GM21825 (cell line): ENCODE measurements around the gene MAGI1.
"Not testable (repeated sequence)": the region's sequence is repeated elsewhere in the genome, so short reads cannot be mapped to it uniquely, and the experiment has no call there.

Experiments
- ATAC-seq: cut with Tn5 transposase; IDR thresholded peaks from one replicate; pipeline ENCODE4 v1.9.1; 2021; ENCODE audit warnings: mild to moderate bottlenecking, moderate library complexity; ENCODE audit not compliant: unreplicated experiment

The MAGI1 gene

GRCh38 chr3:65557899-65558564 lies 480.7 kb downstream of the MAGI1 start:
- ATAC-seq, result no peak

- no peak for ATAC-seq
Observed at GRCh38 chr3:65556934-65557577, 481.7 kb downstream of the MAGI1 start.

GRCh38 chr3:65552434-65552833 lies 486.3 kb downstream of the MAGI1 start:
- ATAC-seq, result no peak

- no peak for ATAC-seq
Observed at GRCh38 chr3:65551945-65552344, 486.8 kb downstream of the MAGI1 start.

- no peak for ATAC-seq
Observed at GRCh38 chr3:65550137-65550536, 488.6 kb downstream of the MAGI1 start.

- no peak for ATAC-seq
Observed at GRCh38 chr3:65549626-65549959, 489.1 kb downstream of the MAGI1 start.

- ATAC-seq, result no peak
Observed at GRCh38 chr3:65548848-65549625, 489.7 kb downstream of the MAGI1 start.

- ATAC-seq, result no peak
Observed at GRCh38 chr3:65545429-65545828, 493.3 kb downstream of the MAGI1 start.

GRCh38 chr3:65543391-65543790 lies 495.3 kb downstream of the MAGI1 start:
- ATAC-seq, result not testable (repeated sequence)

GRCh38 chr3:65540666-65541065 lies 498.1 kb downstream of the MAGI1 start:
- no peak for ATAC-seq

- no peak for ATAC-seq
Observed at GRCh38 chr3:65539616-65540015, 499.1 kb downstream of the MAGI1 start.

GRCh38 chr3:65538101-65538500 lies 500.6 kb downstream of the MAGI1 start:
- no peak for ATAC-seq

GRCh38 chr3:65537109-65537508 lies 501.6 kb downstream of the MAGI1 start:
- no peak for ATAC-seq

- no peak for ATAC-seq
Observed at GRCh38 chr3:65535260-65535659, 503.5 kb downstream of the MAGI1 start.

- no peak for ATAC-seq
Observed at GRCh38 chr3:65534805-65535204, 503.9 kb downstream of the MAGI1 start.

- ATAC-seq, result no peak
Observed at GRCh38 chr3:65532749-65533148, 506.0 kb downstream of the MAGI1 start.

GRCh38 chr3:65532215-65532614 lies 506.5 kb downstream of the MAGI1 start:
- no peak for ATAC-seq

GRCh38 chr3:65531499-65531898 lies 507.2 kb downstream of the MAGI1 start:
- ATAC-seq, result no peak

GRCh38 chr3:65526656-65527055 lies 512.1 kb downstream of the MAGI1 start:
- ATAC-seq, result no peak

GRCh38 chr3:65524584-65524983 lies 514.1 kb downstream of the MAGI1 start:
- ATAC-seq, result no peak

- no peak for ATAC-seq
Observed at GRCh38 chr3:65523878-65524277, 514.8 kb downstream of the MAGI1 start.

GRCh38 chr3:65521032-65521431 lies 517.7 kb downstream of the MAGI1 start:
- no peak for ATAC-seq
